HG02981 (cell line): Measurements from ENCODE around the gene CDON.
"Not testable (repeated sequence)": the region's sequence is repeated elsewhere in the genome, so short reads cannot be mapped to it uniquely, and the experiment has no call there.

Experiments used
- ATAC-seq: cut with Tn5 transposase; IDR thresholded peaks from one replicate; pipeline ENCODE4 v1.9.1; 2021; ENCODE audit warnings: mild to moderate bottlenecking, moderate library complexity; ENCODE audit not compliant: unreplicated experiment

The CDON gene

GRCh38 chr11:126046570-126047195 lies 16.0 kb downstream of the CDON start:
- ATAC-seq = no peak

- no peak for ATAC-seq
Observed at GRCh38 chr11:126039485-126040271, 23.0 kb downstream of the CDON start.

- ATAC-seq = no peak
Observed at GRCh38 chr11:126035718-126036117, 26.9 kb downstream of the CDON start.

GRCh38 chr11:126034933-126035425 lies 27.7 kb downstream of the CDON start:
- ATAC-seq = no peak

GRCh38 chr11:126034039-126034932 lies 28.4 kb downstream of the CDON start:
- ATAC-seq = no peak

GRCh38 chr11:126032375-126032774 lies 30.3 kb downstream of the CDON start:
- no peak for ATAC-seq

- ATAC-seq = no peak
Observed at GRCh38 chr11:126029805-126030204, 32.9 kb downstream of the CDON start.

GRCh38 chr11:126029237-126029636 lies 33.4 kb downstream of the CDON start:
- ATAC-seq = no peak

DNA sequence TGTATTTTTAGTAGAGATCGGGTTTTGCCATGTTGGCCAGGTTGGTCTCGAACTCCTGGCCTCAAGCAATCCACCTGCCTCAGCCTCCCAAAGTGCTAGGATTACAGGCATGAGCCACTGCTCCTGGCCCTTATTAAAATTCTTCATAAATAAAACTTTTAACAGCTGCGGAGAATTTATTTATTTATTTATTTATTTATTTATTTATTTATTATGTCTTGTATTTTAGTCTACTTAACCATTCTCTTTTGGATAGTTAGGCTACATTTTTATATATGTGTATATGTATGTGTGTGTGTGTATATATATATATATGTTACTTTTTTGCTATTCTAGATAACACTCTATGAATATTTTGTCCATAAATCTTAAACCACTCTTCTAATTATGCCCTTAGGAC lies 34.1 kb downstream of the CDON start:
- ATAC-seq = not testable (repeated sequence)

GRCh38 chr11:126026579-126026978 lies 36.1 kb downstream of the CDON start:
- ATAC-seq = no peak

DNA sequence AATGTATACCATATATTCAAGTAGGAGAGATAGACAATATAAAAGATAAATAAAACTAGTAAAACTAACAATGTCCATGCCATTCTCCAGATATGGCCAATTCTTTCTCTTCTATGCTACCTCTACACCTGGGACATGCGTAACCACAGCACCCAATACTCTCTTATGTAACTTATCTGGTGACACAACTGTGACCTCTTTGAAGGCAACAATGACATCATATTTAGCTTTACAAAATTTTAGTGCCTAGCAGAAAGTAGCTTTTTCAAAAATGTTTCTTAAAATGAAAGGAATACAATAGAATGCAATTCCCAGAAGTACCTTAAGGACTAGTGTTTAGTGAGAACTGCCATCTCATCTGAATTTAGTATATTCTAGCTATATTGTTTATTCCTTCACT lies 36.8 kb downstream of the CDON start:
- no peak for ATAC-seq

DNA sequence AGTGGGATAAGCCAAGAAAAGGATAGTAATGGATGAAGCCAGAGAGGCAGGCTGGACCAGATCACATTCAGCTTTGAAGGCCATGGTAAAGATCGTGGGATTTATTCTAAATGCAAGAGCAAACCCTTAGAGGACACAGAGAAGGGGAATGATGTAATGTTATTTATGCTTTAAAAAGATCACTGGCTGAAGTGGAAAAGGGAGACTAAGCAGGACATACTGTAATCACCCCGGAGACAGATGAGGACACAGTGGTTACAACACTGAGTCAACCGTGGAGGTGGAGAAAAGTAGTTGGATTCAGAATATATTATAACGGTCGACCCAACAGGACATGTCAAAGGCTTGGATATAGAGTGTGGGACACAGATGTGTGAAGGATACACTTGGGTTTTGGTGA lies 38.5 kb downstream of the CDON start:
- ATAC-seq = no peak

DNA sequence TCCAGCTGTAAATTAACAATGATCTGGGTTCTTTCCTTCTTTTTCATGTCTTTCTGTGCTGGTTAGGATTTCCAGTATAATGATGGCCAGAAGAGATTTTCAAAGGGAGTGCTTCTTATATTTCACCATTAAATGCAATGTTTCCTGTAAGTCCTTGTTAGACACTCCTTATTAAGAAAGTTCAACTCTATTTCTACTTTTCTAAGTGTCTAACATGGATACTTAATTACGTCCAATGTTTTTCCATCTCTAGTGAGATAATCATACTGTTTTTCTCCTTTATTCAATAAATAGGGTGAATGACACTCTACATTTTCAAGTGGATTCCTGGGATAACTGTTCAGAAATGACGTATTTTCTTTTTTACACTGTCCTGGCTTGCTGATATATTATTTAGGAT lies 49.8 kb downstream of the CDON start:
- no peak for ATAC-seq

- ATAC-seq = no peak
Observed at GRCh38 chr11:126011754-126012153, 50.9 kb downstream of the CDON start.

DNA sequence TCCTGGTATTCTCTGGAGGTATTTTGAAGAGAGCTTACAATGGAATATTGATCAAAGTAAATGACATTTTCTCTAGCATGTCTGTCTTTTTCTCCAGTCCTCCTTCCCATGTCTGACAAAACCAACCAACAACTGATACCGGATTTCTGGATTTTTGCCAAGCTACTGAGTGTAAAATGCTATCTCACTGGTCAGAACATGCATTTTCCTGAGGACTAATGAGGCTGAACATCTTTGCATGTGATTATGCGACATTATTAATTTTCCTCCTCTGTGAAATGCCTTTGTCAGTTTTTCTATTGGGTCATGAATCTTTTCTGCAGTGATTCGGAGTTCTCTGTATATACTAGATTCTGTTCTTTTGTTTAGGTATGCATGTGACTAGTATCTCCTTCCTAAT lies 51.4 kb downstream of the CDON start:
- no peak for ATAC-seq

DNA sequence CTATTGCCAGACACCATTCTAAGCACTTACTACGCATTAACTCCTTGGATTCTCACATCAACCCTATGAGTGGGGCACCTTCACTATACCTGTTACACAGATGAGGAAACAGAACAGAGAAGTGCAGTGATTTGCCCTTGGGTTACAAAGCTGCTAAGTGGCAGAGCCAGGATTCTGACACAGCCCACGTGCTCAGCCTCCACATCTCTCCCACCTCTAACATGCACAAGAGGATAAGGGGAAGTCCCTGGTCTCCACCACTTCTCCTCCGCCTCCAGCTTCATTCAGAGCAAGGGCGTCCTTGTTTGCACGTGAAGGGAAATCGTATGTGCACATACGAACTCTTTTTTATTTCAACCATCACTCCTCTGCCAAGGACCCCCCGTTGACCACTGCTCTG lies 53.7 kb downstream of the CDON start:
- ATAC-seq = no peak

- ATAC-seq = no peak
Observed at GRCh38 chr11:126007238-126007637, 55.4 kb downstream of the CDON start.

GRCh38 chr11:126006068-126006467 lies 56.6 kb downstream of the CDON start:
- ATAC-seq = no peak

- no peak for ATAC-seq
Observed at GRCh38 chr11:126002181-126002580, 60.5 kb downstream of the CDON start.

DNA sequence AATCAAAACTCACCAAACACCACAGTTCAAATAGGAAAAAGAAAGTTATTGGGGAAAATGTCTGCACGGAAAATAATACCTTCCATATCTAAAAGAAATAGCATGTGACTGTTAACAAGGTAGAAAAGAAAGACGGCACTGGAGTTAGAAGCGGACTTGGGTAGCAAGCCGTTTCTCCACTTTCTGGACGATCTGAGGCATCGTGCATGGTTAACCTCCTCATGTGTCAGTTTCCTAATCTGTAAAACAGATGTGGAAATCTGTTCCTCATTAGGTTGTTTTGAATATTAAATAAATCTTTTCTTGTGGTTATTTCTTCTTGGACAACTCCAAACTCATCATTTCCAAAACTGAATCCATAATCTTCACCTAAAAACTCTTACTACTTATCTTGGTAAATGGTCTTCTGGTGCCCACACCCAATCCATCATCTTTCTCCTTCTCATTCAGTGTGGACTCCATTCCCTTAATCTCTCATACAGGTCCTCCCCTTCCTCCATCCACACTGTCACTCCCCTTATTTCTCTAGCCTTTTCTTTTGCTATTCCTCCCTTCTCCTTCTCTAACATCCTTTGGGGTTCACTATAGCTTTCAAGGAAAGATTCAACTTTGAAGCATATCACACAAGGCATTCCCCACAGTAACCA lies 63.3 kb downstream of the CDON start:
- ATAC-seq = no peak

GRCh38 chr11:125998267-125998666 lies 64.4 kb downstream of the CDON start:
- ATAC-seq = no peak
